ENCODE results near the gene CBX5. TPM values are rescaled to one million over a fixed set of nuclear protein-coding genes. Genes with fewer than 3 reads are reported as not detected.

CBX5 gene
- total and polyA plus RNA-seq, 9 of the 15 experiments (the other 6 are each of a cell fraction or from before 2014, with no cell fraction given), result 32.6 to 102 (median 59.2) TPM

DNA sequence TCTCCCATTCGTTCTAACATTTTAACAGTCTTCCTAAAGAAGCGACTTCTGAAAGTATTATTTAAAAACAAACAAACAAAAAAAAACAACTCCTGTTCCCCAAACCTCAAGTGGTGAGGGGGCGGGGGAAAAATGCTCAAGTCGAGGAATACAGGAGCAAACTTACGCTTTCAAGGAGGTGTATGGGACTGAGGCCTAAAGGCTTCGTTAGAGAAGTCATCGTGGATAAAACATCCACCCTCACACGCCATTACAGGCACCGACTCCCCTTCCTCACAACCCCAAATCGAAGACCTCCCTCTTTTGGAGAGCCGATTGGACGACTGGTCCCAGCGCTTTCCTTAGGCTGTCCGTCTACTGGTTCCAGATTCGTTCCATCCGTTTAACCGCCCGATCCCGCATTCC, 693 bp downstream of the CBX5 start (continued):
- TF ChIP-seq E2F3 (CRISPR knock-in tag; IDR thresholded peaks at IDR 0.05) (no peak), YY1 (IDR thresholded peaks at IDR 0.05; ENCODE audit: borderline replicate concordance in 1 of 3, control insufficient read depth in 1 of 3, extremely low read depth in 1 of 3, insufficient read depth in 3 of 3, insufficient read length in 1 of 3, insufficient replicate concordance in 2 of 3, low read depth in 1 of 3, low read length in 2 of 3) (peak in 1 of 3 experiments; percentile 73), RAD51 (IDR thresholded peaks at IDR 0.05; ENCODE audit: borderline replicate concordance, low read depth) (no peak), ZNF583 (CRISPR knock-in tag; IDR thresholded peaks at IDR 0.05) (no peak), RBM25 (IDR thresholded peaks at IDR 0.05; ENCODE audit: low read depth, low read length, severe bottlenecking) (no peak), JUN (IDR thresholded peaks at IDR 0.05; ENCODE audit: borderline replicate concordance, low read depth, low read length) (no peak), JUN (CRISPR knock-in tag; IDR thresholded peaks at IDR 0.05; ENCODE audit: borderline replicate concordance) (no peak), ZNF695 (CRISPR knock-in tag; IDR thresholded peaks at IDR 0.05) (no peak), JUNB (CRISPR knock-in tag; conservative IDR thresholded peaks at IDR 0.05) (no peak), TCF7 (IDR thresholded peaks at IDR 0.05; ENCODE audit: borderline replicate concordance) (no peak), KDM5B (IDR thresholded peaks at IDR 0.05; ENCODE audit: insufficient replicate concordance, low read depth, low read length) (no peak), DDX20 (tag; IDR thresholded peaks at IDR 0.05; ENCODE audit: low read depth) (no peak), HNRNPLL (IDR thresholded peaks at IDR 0.05; ENCODE audit: low read depth, low read length, poor library complexity, severe bottlenecking) (no peak), BRF1 (IDR thresholded peaks at IDR 0.05; ENCODE audit: borderline replicate concordance, extremely low read depth, insufficient read length) (no peak), POLR2AphosphoS2 (IDR thresholded peaks at IDR 0.05; ENCODE audit: low read length) (no peak), SRSF1 (IDR thresholded peaks at IDR 0.05; ENCODE audit: low read depth, low read length) (no peak), ZNF232 (CRISPR knock-in tag; IDR thresholded peaks at IDR 0.05) (no peak), EGR1 (conservative IDR thresholded peaks at IDR 0.05) (peak; percentile 43), SIRT6 (IDR thresholded peaks at IDR 0.05; ENCODE audit: low read depth, low read length) (no peak), ZNF77 (CRISPR knock-in tag; IDR thresholded peaks at IDR 0.05) (no peak)
- TF ChIP-seq, protein P1, sequence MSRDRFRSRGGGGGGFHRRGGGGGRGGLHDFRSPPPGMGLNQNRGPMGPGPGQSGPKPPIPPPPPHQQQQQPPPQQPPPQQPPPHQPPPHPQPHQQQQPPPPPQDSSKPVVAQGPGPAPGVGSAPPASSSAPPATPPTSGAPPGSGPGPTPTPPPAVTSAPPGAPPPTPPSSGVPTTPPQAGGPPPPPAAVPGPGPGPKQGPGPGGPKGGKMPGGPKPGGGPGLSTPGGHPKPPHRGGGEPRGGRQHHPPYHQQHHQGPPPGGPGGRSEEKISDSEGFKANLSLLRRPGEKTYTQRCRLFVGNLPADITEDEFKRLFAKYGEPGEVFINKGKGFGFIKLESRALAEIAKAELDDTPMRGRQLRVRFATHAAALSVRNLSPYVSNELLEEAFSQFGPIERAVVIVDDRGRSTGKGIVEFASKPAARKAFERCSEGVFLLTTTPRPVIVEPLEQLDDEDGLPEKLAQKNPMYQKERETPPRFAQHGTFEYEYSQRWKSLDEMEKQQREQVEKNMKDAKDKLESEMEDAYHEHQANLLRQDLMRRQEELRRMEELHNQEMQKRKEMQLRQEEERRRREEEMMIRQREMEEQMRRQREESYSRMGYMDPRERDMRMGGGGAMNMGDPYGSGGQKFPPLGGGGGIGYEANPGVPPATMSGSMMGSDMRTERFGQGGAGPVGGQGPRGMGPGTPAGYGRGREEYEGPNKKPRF (IDR thresholded peaks at IDR 0.05; ENCODE audit: low read depth, low read length), result no peak
- TF ChIP-seq, protein P2, sequence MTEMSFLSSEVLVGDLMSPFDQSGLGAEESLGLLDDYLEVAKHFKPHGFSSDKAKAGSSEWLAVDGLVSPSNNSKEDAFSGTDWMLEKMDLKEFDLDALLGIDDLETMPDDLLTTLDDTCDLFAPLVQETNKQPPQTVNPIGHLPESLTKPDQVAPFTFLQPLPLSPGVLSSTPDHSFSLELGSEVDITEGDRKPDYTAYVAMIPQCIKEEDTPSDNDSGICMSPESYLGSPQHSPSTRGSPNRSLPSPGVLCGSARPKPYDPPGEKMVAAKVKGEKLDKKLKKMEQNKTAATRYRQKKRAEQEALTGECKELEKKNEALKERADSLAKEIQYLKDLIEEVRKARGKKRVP (CRISPR knock-in tag; IDR thresholded peaks at IDR 0.05), result no peak
- TF ChIP-seq, protein P3, sequence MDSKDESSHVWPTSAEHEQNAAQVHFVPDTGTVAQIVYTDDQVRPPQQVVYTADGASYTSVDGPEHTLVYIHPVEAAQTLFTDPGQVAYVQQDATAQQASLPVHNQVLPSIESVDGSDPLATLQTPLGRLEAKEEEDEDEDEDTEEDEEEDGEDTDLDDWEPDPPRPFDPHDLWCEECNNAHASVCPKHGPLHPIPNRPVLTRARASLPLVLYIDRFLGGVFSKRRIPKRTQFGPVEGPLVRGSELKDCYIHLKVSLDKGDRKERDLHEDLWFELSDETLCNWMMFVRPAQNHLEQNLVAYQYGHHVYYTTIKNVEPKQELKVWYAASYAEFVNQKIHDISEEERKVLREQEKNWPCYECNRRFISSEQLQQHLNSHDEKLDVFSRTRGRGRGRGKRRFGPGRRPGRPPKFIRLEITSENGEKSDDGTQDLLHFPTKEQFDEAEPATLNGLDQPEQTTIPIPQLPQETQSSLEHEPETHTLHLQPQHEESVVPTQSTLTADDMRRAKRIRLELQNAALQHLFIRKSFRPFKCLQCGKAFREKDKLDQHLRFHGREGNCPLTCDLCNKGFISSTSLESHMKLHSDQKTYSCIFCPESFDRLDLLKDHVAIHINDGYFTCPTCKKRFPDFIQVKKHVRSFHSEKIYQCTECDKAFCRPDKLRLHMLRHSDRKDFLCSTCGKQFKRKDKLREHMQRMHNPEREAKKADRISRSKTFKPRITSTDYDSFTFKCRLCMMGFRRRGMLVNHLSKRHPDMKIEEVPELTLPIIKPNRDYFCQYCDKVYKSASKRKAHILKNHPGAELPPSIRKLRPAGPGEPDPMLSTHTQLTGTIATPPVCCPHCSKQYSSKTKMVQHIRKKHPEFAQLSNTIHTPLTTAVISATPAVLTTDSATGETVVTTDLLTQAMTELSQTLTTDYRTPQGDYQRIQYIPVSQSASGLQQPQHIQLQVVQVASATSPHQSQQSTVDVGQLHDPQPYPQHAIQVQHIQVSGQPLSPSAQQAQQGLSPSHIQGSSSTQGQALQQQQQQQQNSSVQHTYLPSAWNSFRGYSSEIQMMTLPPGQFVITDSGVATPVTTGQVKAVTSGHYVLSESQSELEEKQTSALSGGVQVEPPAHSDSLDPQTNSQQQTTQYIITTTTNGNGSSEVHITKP (IDR thresholded peaks at IDR 0.05; ENCODE audit: partially characterized antibody), result no peak
